Osteoblast (primary cell): ENCODE results near the gene STARD6. TPM values are rescaled to one million over a fixed set of nuclear protein-coding genes. Genes with fewer than 3 reads are reported as not detected.
A peak's percentile ranks its signal among the peaks of the same experiment; 100 is the strongest.

Experiments
- DNase-seq: peaks from one replicate; pipeline ENCODE4 v3.0.0; 2011; ENCODE audit warnings: low spot score, mixed read lengths; ENCODE audit not compliant: insufficient read length; ENCODE audit errors: missing footprints
- H2AFZ ChIP-seq: 2 replicates; pipeline ENCODE4 v1.6.0; 2011; ENCODE audit warnings: mild to moderate bottlenecking, low read length
- H3K27ac ChIP-seq: 2 replicates; pipeline ENCODE4 v1.5.1; 2011; ENCODE audit warnings: mild to moderate bottlenecking, low read depth, low read length, moderate library complexity
- H3K27me3 ChIP-seq: 2 replicates; pipeline ENCODE4 v1.6.0; 2012; ENCODE audit warnings: mild to moderate bottlenecking, control low read depth, inconsistent platforms, low read length, moderate library complexity; ENCODE audit not compliant: insufficient read depth
- H3K36me3 ChIP-seq: 2 replicates; pipeline ENCODE4 v1.5.1; 2011; ENCODE audit warnings: mild to moderate bottlenecking, low read length, control low read depth, moderate library complexity; ENCODE audit not compliant: insufficient read depth
- H3K4me1 ChIP-seq: 2 replicates; pipeline ENCODE4 v1.5.1; 2011; ENCODE audit warnings: mild to moderate bottlenecking, low read length, control low read depth, moderate library complexity; ENCODE audit not compliant: insufficient read depth
- H3K4me2 ChIP-seq: 2 replicates; pipeline ENCODE4 v1.6.0; 2011; ENCODE audit warnings: mild to moderate bottlenecking, low read length; ENCODE audit not compliant: insufficient read depth
- H3K4me3 ChIP-seq: fragments of 200-600 bp; sonication (generic); 3 replicates; pipeline ENCODE4 v1.5.1; 2012; ENCODE audit warnings: mild to moderate bottlenecking, low read length, inconsistent platforms; ENCODE audit not compliant: insufficient read depth
- H3K79me2 ChIP-seq: 2 replicates; pipeline ENCODE4 v1.6.0; 2012; ENCODE audit warnings: mild to moderate bottlenecking, low read length, control low read depth, inconsistent platforms; ENCODE audit not compliant: insufficient read depth
- H3K9me3 ChIP-seq: 2 replicates; pipeline ENCODE4 v1.5.1; 2011; ENCODE audit warnings: low read depth, low read length, control low read depth
- H4K20me1 ChIP-seq: 2 replicates; pipeline ENCODE4 v1.6.0; 2012; ENCODE audit warnings: mild to moderate bottlenecking, low read length, control low read depth; ENCODE audit not compliant: insufficient read depth
- CTCF ChIP-seq: IDR thresholded peaks from 2 replicates; pipeline ENCODE4 v1.5.1; 2011; ENCODE audit warnings: mild to moderate bottlenecking, low read depth, low read length, moderate library complexity; ENCODE audit errors: extremely low read depth
- total RNA-seq: library from RNA; depleted of rRNA; stranded (reverse); fragments of >200 nt; gene quantifications from 2 replicates; pipeline ENCODE4 v1.2.3, GENCODE V29; 2012

STARD6 gene
- total RNA-seq, 1 donor: not detected

- H4K20me1 ChIP-seq: no peaks in the 10 kb centered on the region
- no peaks in the 10 kb centered on the region for H3K79me2 ChIP-seq
These were observed 19.4 kb downstream of the STARD6 start for GRCh38 chr18:54338230-54338629.

DNA sequence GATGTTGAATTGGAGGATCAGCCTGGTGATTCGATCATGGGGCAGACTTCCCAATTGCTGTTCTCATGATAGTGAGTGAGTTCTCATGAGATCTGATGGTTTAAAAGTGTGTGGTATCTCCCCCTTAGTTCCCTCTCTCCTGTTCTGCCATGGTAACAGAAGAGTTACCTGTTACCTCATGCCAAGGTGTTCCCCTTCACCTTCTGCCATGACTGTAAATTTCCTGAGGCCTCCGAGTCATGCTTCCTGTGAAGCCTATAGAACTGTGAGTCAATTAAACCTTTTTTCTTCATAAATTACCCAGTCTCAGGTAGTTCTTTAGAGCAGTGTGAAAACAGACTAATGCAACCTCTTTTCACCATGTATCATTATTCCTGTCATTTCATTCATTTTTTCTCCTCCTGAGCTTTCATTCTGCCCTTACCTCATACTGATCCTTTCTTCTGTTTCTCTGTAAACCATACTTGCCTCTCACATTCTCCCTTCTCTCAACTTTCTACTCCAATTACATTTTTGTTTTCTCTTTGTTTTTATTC, 22.0 kb downstream of the STARD6 start:
- H3K4me3 ChIP-seq: no peak overlapping the region
- H3K9me3 ChIP-seq: no peaks in the 10 kb centered on the region
- no peak for DNase-seq
- H2AFZ ChIP-seq: no peak overlapping the region
- no peak for TF ChIP-seq CTCF
- no peaks in the 10 kb centered on the region for H3K79me2 ChIP-seq
- H3K4me1 ChIP-seq: no peaks in the 10 kb centered on the region
- no peak overlapping the region for H3K27ac ChIP-seq
- H3K36me3 ChIP-seq: no peaks in the 10 kb centered on the region
- no peaks in the 10 kb centered on the region for H4K20me1 ChIP-seq
- no peaks in the 10 kb centered on the region for H3K27me3 ChIP-seq
- H3K4me2 ChIP-seq: no peak overlapping the region

More at GRCh38 chr18:54338230-54338629, 19.4 kb downstream of the STARD6 start:
- H3K4me3 ChIP-seq: no peak overlapping the region
- no peak overlapping the region for H3K27ac ChIP-seq
- no peak overlapping the region for H3K4me2 ChIP-seq
- DNase-seq: no peak
- H3K4me1 ChIP-seq: no peaks in the 10 kb centered on the region
- no peaks in the 10 kb centered on the region for H3K9me3 ChIP-seq
- no peak overlapping the region for H2AFZ ChIP-seq
- TF ChIP-seq CTCF: no peak
- H3K36me3 ChIP-seq: no peaks in the 10 kb centered on the region
- H3K27me3 ChIP-seq: no peaks in the 10 kb centered on the region

- Histone ChIP-seq H3K27me3 (no peaks in the 10 kb centered on the region), H3K4me2 (peak overlapping the region; percentile 12), H2AFZ (no peak overlapping the region), H3K27ac (no peak overlapping the region), H3K36me3 (no peaks in the 10 kb centered on the region), H3K4me1 (no peaks in the 10 kb centered on the region), H3K4me3 (no peak overlapping the region), H3K79me2 (no peaks in the 10 kb centered on the region), H4K20me1 (no peaks in the 10 kb centered on the region), H3K9me3 (no peaks in the 10 kb centered on the region)
- peak; percentile 33 for TF ChIP-seq CTCF
- DNase-seq: no peak
These were observed 26.7 kb downstream of the STARD6 start for GRCh38 chr18:54330768-54331548.

DNA sequence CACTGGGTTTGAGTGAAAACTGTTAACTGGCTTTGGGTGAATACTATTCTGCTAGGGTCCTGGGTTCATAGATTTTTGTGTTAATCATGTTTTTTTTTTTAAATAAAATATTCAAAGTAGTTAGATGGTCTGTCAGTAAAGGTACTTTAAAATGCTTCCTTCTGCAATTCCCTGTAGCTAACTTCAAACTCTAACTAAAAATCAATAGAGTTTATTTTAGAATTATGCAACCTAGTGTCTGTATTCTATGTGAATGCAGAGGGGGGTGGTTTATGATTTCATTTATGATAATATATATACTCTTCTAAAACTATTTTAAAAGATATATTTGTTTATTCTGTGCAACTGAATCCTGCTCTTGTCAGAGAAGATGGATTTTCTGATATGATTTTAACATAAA, 27.9 kb downstream of the STARD6 start:
- Histone ChIP-seq H3K4me2 (no peak overlapping the region), H3K4me3 (no peak overlapping the region), H3K4me1 (no peaks in the 10 kb centered on the region), H4K20me1 (no peaks in the 10 kb centered on the region), H3K9me3 (no peaks in the 10 kb centered on the region), H2AFZ (no peak overlapping the region), H3K27me3 (no peaks in the 10 kb centered on the region), H3K27ac (no peak overlapping the region), H3K36me3 (no peaks in the 10 kb centered on the region), H3K79me2 (no peaks in the 10 kb centered on the region)
- DNase-seq: no peak
- TF ChIP-seq CTCF: no peak
